GM23338 (cell line): ENCODE results near the gene TNFSF18. TPM values are rescaled to one million over a fixed set of nuclear protein-coding genes. Genes with fewer than 3 reads are reported as not detected.

Experiments used
- ATAC-seq: fragments of 200-7000 bp; cut with Tn5 transposase; 3 replicates; pipeline ENCODE4 v1.9.1; 2020
- DNase-seq: peaks from one replicate; pipeline ENCODE4 v3.0.0-alpha.2; 2015; ENCODE audit warnings: low spot score
- H2AFZ ChIP-seq: fragments of 200-600 bp; sonication (generic); 2 replicates; pipeline ENCODE4 v1.8.0; 2016; ENCODE audit warnings: antibody characterized with exemption, mild to moderate bottlenecking, moderate library complexity
- H3F3A ChIP-seq: fragments of 200-600 bp; sonication (generic); replicated peaks from 2 replicates; pipeline ENCODE4 v1.8.0; 2017; ENCODE audit warnings: antibody characterized with exemption, mixed run types, low read depth
- H3K27ac ChIP-seq: fragments of 200-600 bp; sonication (generic); 2 replicates; pipeline ENCODE4 v1.6.1; 2016; ENCODE audit warnings: low read depth
- H3K27me3 ChIP-seq: fragments of 200-600 bp; sonication (generic); 2 replicates; pipeline ENCODE4 v1.8.0; 2016; ENCODE audit warnings: mild to moderate bottlenecking, mixed run types, moderate library complexity; ENCODE audit not compliant: insufficient read depth
- H3K36me3 ChIP-seq: fragments of 200-600 bp; sonication (generic); 2 replicates; pipeline ENCODE4 v1.8.0; 2016; ENCODE audit warnings: mild to moderate bottlenecking; ENCODE audit not compliant: insufficient read depth
- H3K4me1 ChIP-seq: fragments of 200-600 bp; sonication (generic); 2 replicates; pipeline ENCODE4 v1.8.0; 2016; ENCODE audit warnings: mild to moderate bottlenecking, moderate library complexity; ENCODE audit not compliant: insufficient read depth
- H3K4me2 ChIP-seq: fragments of 200-600 bp; sonication (generic); 2 replicates; pipeline ENCODE4 v1.7.1; 2017; ENCODE audit warnings: mixed run types
- H3K4me3 ChIP-seq: fragments of 200-600 bp; sonication (generic); 2 replicates; pipeline ENCODE4 v1.6.1; 2016; ENCODE audit warnings: mixed run types
- H3K79me2 ChIP-seq: fragments of 200-600 bp; sonication (generic); replicated peaks from 2 replicates; pipeline ENCODE4 v1.8.0; 2017; ENCODE audit warnings: mild to moderate bottlenecking; ENCODE audit not compliant: insufficient read depth
- H3K9me2 ChIP-seq: fragments of 200-600 bp; sonication (generic); 2 replicates; pipeline ENCODE4 v1.8.0; 2017; ENCODE audit not compliant: insufficient read depth
- H4K20me1 ChIP-seq: fragments of 200-600 bp; sonication (generic); replicated peaks from 2 replicates; pipeline ENCODE4 v1.8.0; 2017; ENCODE audit warnings: mild to moderate bottlenecking; ENCODE audit not compliant: insufficient read depth
- H3K27ac Mint-ChIP-seq: 2 replicates; pipeline ENCODE4 v1.8.0; 2020; ENCODE audit warnings: inconsistent platforms, mild to moderate bottlenecking, moderate library complexity, mixed read lengths
- H3K27me3 Mint-ChIP-seq: 3 replicates; pipeline ENCODE4 v1.8.0; 2022; ENCODE audit warnings: low read depth, mild to moderate bottlenecking, moderate library complexity, mixed read lengths, inconsistent platforms; ENCODE audit not compliant: insufficient read depth, poor library complexity
- H3K36me3 Mint-ChIP-seq: 3 replicates; pipeline ENCODE4 v1.8.0; 2021; ENCODE audit warnings: low read depth, mild to moderate bottlenecking, inconsistent platforms, moderate library complexity, mixed read lengths
- H3K4me1 Mint-ChIP-seq: 3 replicates; pipeline ENCODE4 v1.8.0; 2020; ENCODE audit warnings: mild to moderate bottlenecking, inconsistent platforms, mixed read lengths
- H3K4me3 Mint-ChIP-seq: 3 replicates; pipeline ENCODE4 v1.8.0; 2021; ENCODE audit warnings: moderate library complexity, mild to moderate bottlenecking, inconsistent platforms, mixed read lengths
- H3K9me3 Mint-ChIP-seq: 3 replicates; pipeline ENCODE4 v1.8.0; 2020; ENCODE audit warnings: moderate library complexity, mild to moderate bottlenecking, inconsistent platforms, mixed read lengths
- CREB1 ChIP-seq: fragments of 250-450 bp; sonication (Bioruptor Pico); IDR thresholded peaks from 2 replicates; pipeline ENCODE4 v1.5.0; 2020; ENCODE audit warnings: low read depth, mild to moderate bottlenecking, moderate library complexity
- CTCF ChIP-seq, 2 experiments: fragments of 200-600 bp in 1 of 2; sonication (generic) in 1 of 2; conservative IDR thresholded peaks; 2 replicates each; pipeline versions ENCODE4 v1.5.1 to v1.6.1; 2016 to 2017; ENCODE audit warnings: antibody characterized with exemption in 2 of 2, low read depth in 2 of 2, mild to moderate bottlenecking in 2 of 2, moderate library complexity in 1 of 2
- ETS1 ChIP-seq: IDR thresholded peaks from 2 replicates; pipeline ENCODE4 v1.6.1; 2016; ENCODE audit warnings: antibody characterized with exemption
- EZH2phosphoT487 ChIP-seq: fragments of 200-600 bp; sonication (generic); IDR thresholded peaks from one replicate; pipeline ENCODE4 v1.8.1; 2018; ENCODE audit warnings: antibody characterized with exemption; ENCODE audit not compliant: unreplicated experiment
- STAT1 ChIP-seq: IDR thresholded peaks from one replicate; pipeline ENCODE4 v1.6.1; 2016; ENCODE audit warnings: antibody characterized with exemption; ENCODE audit not compliant: unreplicated experiment
- polyA plus RNA-seq: library from polyadenylated mRNA; unstranded; fragments of >200 nt; fragmentation: Nextera tagmentation; extraction: Ambion mirVana; gene quantifications from 2 replicates; pipeline ENCODE4 v1.2.1, GENCODE V29; 2016
- total RNA-seq: library from RNA; depleted of rRNA; stranded (reverse); fragments of >200 nt; shearing (Covaris generic); gene quantifications from 2 replicates; pipeline ENCODE4 v1.2.3, GENCODE V29; 2014
- TF ChIP-seq, protein P1 (sequence below): fragments of 250-450 bp; sonication (Bioruptor Pico); IDR thresholded peaks from 2 replicates; pipeline ENCODE4 v1.5.0; 2020; ENCODE audit warnings: mild to moderate bottlenecking, moderate library complexity

The TNFSF18 gene
- total and polyA plus RNA-seq, 2 experiments from 2014 or later = not detected

GRCh38 chr1:173042806-173043205 is 7.9 kb downstream of the TNFSF18 start (continued):
- TF ChIP-seq, protein P1, sequence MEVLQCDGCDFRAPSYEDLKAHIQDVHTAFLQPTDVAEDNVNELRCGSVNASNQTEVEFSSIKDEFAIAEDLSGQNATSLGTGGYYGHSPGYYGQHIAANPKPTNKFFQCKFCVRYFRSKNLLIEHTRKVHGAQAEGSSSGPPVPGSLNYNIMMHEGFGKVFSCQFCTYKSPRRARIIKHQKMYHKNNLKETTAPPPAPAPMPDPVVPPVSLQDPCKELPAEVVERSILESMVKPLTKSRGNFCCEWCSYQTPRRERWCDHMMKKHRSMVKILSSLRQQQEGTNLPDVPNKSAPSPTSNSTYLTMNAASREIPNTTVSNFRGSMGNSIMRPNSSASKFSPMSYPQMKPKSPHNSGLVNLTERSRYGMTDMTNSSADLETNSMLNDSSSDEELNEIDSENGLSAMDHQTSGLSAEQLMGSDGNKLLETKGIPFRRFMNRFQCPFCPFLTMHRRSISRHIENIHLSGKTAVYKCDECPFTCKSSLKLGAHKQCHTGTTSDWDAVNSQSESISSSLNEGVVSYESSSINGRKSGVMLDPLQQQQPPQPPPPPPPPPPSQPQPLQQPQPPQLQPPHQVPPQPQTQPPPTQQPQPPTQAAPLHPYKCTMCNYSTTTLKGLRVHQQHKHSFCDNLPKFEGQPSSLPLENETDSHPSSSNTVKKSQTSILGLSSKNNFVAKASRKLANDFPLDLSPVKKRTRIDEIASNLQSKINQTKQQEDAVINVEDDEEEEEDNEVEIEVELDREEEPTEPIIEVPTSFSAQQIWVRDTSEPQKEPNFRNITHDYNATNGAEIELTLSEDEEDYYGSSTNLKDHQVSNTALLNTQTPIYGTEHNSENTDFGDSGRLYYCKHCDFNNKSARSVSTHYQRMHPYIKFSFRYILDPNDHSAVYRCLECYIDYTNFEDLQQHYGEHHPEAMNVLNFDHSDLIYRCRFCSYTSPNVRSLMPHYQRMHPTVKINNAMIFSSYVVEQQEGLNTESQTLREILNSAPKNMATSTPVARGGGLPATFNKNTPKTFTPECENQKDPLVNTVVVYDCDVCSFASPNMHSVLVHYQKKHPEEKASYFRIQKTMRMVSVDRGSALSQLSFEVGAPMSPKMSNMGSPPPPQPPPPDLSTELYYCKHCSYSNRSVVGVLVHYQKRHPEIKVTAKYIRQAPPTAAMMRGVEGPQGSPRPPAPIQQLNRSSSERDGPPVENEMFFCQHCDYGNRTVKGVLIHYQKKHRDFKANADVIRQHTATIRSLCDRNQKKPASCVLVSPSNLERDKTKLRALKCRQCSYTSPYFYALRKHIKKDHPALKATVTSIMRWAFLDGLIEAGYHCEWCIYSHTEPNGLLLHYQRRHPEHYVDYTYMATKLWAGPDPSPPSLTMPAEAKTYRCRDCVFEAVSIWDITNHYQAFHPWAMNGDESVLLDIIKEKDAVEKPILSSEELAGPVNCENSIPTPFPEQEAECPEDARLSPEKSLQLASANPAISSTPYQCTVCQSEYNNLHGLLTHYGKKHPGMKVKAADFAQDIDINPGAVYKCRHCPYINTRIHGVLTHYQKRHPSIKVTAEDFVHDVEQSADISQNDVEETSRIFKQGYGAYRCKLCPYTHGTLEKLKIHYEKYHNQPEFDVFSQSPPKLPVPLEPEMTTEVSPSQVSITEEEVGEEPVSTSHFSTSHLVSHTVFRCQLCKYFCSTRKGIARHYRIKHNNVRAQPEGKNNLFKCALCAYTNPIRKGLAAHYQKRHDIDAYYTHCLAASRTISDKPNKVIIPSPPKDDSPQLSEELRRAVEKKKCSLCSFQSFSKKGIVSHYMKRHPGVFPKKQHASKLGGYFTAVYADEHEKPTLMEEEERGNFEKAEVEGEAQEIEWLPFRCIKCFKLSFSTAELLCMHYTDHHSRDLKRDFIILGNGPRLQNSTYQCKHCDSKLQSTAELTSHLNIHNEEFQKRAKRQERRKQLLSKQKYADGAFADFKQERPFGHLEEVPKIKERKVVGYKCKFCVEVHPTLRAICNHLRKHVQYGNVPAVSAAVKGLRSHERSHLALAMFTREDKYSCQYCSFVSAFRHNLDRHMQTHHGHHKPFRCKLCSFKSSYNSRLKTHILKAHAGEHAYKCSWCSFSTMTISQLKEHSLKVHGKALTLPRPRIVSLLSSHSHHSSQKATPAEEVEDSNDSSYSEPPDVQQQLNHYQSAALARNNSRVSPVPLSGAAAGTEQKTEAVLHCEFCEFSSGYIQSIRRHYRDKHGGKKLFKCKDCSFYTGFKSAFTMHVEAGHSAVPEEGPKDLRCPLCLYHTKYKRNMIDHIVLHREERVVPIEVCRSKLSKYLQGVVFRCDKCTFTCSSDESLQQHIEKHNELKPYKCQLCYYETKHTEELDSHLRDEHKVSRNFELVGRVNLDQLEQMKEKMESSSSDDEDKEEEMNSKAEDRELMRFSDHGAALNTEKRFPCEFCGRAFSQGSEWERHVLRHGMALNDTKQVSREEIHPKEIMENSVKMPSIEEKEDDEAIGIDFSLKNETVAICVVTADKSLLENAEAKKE (CRISPR knock-in tag) = no peak
- no peak for TF ChIP-seq CREB1 (CRISPR knock-in tag)

- Mint-ChIP-seq H3K27ac (no peak overlapping the region), H3K27me3 (peaks cover 6% of the 10 kb centered on the region), H3K4me1 (peaks cover 4% of the 10 kb centered on the region; the same call in 2 of the 3 replicates), H3K9me3 (no peaks in the 10 kb centered on the region), H3K4me3 (no peak overlapping the region), H3K36me3 (no peaks in the 10 kb centered on the region)
- Histone ChIP-seq H3K27ac (no peak overlapping the region), H3K4me2 (no peak overlapping the region), H3F3A (no peaks in the 10 kb centered on the region), H2AFZ (no peak overlapping the region), H3K79me2 (no peaks in the 10 kb centered on the region), H3K4me3 (no peak overlapping the region), H3K9me2 (peaks cover 12% of the 10 kb centered on the region; the same call in 1 of the 2 replicates), H3K27me3 (no peaks in the 10 kb centered on the region), H3K36me3 (no peaks in the 10 kb centered on the region), H4K20me1 (no peaks in the 10 kb centered on the region), H3K4me1 (no peaks in the 10 kb centered on the region; the same call in 1 of the 2 replicates)
- no peak for ATAC-seq
- no peak for DNase-seq
- TF ChIP-seq ETS1 (no peak), STAT1 (no peak), EZH2phosphoT487 (no peak), CREB1 (CRISPR knock-in tag) (no peak), CTCF (conservative IDR thresholded peaks at IDR 0.05; ENCODE audit: low read depth in 2 of 2) (no peak)
- TF ChIP-seq, protein P1 (CRISPR knock-in tag) = no peak
Observed at GRCh38 chr1:173039626-173040025, 11.1 kb downstream of the TNFSF18 start.
